DMS53 treated with DMSO at 0.1 percent for 48 hours (cell line): ENCODE results near the gene ZBTB7C.
A peak's percentile ranks its signal among the peaks of the same experiment; 100 is the strongest.

Experiments
- DNase-seq: peaks from one replicate; lab custom pipeline; 2025; ENCODE audit not compliant: unreplicated experiment; lab: John Stamatoyannopoulos, UW

ZBTB7C gene

GRCh38 chr18:48030616-48031480 is 378.3 kb downstream of the ZBTB7C start:
- peak; percentile 87 for DNase-seq

- no peak for DNase-seq
These were observed 379.7 kb downstream of the ZBTB7C start for GRCh38 chr18:48029296-48029986.

- no peak for DNase-seq
These were observed 380.5 kb downstream of the ZBTB7C start for GRCh38 chr18:48028696-48029095.

GRCh38 chr18:48028081-48028480 is 381.1 kb downstream of the ZBTB7C start:
- no peak for DNase-seq

GRCh38 chr18:48027401-48027963 is 381.7 kb downstream of the ZBTB7C start:
- DNase-seq: no peak

- DNase-seq: no peak
These were observed 383.0 kb downstream of the ZBTB7C start for GRCh38 chr18:48026216-48026615.

GRCh38 chr18:48024881-48025660 is 384.1 kb downstream of the ZBTB7C start:
- no peak for DNase-seq

- DNase-seq: no peak
These were observed 385.1 kb downstream of the ZBTB7C start for GRCh38 chr18:48024009-48024512.

- peak; percentile 93 for DNase-seq
These were observed 385.7 kb downstream of the ZBTB7C start for GRCh38 chr18:48023334-48024008.

- DNase-seq: peak; percentile 88
These were observed 386.5 kb downstream of the ZBTB7C start for GRCh38 chr18:48022531-48023329.

- DNase-seq: no peak
These were observed 387.2 kb downstream of the ZBTB7C start for GRCh38 chr18:48022021-48022420.

GRCh38 chr18:48021273-48021914 is 387.8 kb downstream of the ZBTB7C start:
- no peak for DNase-seq

- no peak for DNase-seq
These were observed 388.6 kb downstream of the ZBTB7C start for GRCh38 chr18:48020337-48021250.

GRCh38 chr18:48019557-48020325 is 389.4 kb downstream of the ZBTB7C start:
- DNase-seq: no peak

- DNase-seq: no peak
These were observed 390.3 kb downstream of the ZBTB7C start for GRCh38 chr18:48018851-48019250.

GRCh38 chr18:48017635-48018034 is 391.5 kb downstream of the ZBTB7C start:
- no peak for DNase-seq

GRCh38 chr18:48013162-48013561 is 396.0 kb downstream of the ZBTB7C start:
- DNase-seq: no peak
